ENCODE data around the gene HTR4.

Gene HTR4

DNA sequence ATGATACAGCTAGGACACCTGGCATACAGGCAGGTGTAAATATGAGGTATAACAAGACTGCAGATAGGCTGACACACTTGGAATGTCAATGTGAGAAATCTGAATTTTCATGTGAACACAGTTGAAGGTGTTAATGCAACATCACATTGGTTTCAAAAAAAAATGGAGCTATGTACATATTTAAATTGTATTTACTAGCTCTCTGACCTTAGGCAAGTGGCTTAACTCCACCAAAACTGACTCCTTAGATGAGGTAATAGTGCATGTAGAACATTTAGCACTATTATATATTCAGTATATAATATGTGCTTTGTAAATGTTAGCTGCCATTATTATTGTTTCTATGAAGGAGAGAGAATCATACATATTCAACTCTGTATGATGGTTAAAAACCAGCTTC, 48.0 kb downstream of the HTR4 start:
- DNase-seq = no peak

DNA sequence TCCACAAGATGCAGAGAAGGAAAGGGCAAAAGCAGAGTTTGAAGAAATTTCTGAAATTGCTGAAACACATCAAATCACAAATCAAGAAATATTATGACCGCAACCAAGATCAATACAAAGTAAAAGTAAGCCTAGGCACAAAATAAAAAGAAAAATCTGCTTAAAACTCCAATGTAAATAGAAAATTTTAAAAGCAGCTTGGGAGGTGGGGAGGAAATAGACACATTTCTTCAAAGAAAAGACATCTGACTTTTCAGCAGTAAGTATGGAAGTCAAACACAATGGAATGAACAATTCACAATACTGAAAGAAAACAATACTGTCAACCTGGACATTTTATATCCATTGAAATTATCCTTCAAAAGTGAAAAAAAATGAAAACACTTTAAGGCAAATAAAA, 55.1 kb downstream of the HTR4 start:
- DNase-seq = no peak

DNA sequence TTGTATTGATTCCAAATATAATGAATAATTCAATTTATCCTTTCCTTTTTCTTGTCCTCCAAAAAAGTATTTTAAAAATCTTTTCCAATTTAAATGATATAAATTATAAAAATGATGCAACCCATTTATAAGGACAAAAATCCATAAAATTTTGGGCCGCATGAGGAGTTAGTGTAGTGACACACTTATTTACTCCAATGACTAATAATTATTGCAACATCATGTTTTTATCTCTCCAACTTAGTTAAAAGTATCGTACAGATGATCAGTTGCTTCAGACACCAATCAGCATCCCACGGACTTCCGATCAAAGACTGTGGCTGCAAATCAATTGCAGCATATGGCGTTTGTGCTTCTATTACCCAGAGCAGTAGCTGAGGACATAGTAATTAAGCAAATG, 58.6 kb downstream of the HTR4 start:
- DNase-seq = no peak

DNA sequence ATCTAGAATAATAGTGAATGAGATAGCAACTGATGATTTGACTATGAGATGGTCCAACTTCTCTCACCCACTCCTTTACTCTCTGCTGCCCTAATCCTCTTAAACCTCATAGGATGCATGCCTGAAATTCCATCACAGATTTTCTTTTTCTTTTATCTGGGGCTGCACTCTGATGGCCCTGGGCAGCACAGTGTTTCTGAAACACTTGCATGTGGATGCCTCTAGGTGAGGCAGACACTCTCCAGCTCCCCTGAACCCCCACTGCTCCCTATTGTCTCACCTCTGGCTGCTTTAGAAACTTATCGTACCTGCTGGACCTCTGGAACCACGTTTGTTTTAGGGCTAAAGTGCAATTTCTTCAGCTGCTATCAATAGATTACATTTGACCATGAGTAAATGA, 67.5 kb downstream of the HTR4 start:
- DNase-seq = no peak

DNA sequence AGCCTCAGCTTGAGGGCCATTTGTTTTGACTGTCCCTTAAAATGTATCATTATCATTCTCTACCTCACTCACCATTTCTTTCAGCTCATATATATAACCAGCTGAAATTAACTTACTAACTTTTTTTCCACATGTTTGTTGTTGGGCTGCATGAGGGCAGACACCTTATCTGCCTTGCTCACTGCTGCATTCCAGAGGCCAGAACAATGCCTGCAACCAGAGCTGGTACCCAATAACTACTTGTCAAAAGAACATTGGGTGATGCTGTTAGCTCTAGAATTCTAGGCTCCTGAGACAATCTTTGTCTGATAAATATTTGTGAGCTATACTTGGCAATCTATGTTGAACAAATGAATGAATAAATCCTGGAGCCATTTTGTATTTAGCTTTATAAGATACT, 68.3 kb downstream of the HTR4 start:
- no peak for DNase-seq

DNA sequence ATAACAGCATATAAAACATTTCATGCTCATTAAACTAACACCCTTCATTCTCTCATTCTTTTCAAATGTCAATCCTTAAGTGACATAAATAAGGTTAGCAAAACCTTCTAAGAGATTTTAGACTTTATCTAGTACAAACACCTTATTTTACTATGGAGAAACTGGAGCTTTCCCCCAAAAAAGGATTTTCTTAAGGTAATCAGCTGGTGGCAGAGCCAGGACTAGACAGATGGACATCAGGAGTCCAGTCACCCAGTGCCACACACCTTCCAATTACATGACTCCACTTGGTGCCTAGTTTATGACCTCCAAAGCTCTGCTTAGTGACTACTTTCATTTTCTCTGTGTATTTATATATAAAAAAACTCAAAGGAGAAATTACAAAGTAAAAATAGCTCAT, 70.2 kb downstream of the HTR4 start:
- no peak for DNase-seq

DNA sequence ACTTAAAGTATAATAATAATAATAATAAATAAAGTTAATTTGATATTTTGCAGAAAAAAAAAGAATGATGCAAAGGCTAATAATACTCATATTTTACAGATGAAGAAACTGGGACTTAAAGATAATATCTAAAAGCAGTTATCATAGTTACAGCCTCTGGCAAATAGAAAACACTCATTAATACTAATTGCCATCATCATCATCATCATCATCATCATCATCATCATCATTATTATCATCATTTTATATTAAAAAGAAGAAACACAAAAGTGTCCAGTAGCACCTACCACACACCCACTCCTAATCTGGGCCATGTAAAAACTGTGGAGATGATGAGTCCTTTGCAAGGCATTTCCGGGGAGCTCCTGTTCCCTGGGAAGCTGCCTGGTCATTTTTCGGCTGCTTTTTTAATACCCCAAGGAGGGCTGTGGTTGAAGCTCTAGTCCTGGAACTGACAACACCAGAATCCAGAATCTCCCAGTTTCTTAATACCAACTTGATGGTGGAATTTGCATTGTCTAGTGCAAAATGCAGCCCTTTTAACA, 70.8 kb downstream of the HTR4 start:
- no peak for DNase-seq

DNA sequence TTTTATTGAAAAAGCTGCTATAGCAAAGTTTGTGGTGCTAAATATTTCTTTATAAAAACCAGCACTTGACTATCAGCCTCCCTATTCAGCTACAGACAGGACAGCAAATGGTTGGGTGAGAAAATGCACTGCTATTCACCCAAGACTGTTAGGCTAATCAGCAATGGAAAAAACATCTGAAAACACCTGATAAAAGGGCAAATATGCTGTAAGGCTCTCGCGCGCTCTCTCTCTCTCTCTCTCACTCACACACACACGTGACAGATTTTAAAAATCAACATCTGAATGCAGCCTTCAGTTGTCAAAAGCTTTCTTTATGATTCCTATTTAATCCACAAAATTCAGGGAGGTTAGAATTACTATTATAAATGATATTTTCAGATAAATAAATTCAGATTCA, 80.2 kb downstream of the HTR4 start:
- no peak for DNase-seq

DNA sequence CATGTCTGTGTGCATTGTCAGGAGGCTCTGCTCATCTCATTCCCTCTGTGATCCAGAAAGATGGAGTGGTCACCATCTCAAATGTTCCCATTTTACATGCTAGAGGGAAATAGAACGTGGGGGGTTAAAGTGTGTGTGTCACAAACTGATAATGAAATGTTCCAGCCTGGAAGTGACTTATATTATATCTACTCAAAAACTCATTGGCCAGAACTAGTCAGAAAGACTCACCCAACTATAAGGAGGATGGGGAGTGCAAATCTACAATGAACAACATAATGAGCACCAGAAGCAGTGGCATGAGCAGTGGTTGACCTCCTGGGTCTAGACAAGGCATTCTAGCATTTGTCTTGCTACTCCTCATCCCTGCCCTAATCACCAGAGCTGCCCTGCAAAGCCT, 81.0 kb downstream of the HTR4 start:
- no peak for DNase-seq

DNA sequence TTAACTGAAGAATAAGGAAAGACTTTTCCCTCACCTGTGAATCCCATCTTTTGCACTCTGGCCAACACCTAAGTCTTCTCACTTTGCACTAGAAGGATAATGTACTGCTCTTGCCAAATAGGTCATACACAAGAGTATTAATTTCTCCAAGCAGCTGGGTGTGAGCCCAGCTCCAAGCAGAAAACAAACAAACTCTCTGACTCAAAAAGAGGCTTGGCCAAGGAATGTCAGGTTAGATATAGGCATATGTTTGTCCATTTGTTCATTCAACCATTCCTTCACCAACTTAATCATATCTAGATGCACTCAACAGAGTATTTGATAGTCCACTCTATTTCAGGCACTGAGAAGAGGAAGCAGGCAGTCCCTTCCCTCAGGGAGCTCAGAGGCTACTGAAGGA, 84.4 kb downstream of the HTR4 start:
- no peak for DNase-seq

DNA sequence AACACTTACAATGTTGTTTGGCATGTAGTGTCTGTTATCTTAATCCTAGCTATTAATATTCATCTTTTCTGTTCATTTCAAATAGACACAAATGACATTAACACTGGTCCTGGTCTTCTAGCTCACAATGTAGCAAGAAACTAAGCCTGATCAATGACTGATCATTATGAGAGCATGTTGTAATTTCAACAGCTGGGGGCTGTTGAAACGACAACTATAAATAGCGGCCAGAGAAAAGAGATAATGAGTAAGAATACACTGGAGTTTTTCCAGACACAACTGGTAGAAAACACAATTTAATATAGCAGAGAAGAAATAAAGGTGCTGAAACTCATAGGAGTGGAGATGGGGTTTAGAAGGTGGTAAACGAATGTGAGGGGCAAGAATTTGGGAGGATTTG, 89.2 kb downstream of the HTR4 start:
- DNase-seq = no peak

DNA sequence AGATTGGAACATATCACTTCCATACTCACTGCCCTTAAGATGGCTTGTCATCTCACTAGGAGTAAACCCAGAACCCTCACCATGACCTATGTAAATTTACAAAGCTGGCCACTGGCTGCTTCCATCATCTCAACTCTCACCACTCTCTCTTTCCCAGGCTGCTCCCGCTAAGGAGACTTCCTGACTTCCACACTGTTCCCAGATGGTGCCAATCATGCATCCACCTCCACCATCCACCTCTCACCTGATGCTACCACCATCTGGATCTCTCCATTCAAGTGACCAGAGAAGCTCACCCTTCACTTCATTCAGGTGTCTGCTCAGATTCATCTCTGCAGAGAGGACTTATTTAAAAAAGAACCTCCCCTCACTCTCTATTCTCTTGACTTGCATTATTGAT, 91.3 kb downstream of the HTR4 start:
- no peak for DNase-seq

DNA sequence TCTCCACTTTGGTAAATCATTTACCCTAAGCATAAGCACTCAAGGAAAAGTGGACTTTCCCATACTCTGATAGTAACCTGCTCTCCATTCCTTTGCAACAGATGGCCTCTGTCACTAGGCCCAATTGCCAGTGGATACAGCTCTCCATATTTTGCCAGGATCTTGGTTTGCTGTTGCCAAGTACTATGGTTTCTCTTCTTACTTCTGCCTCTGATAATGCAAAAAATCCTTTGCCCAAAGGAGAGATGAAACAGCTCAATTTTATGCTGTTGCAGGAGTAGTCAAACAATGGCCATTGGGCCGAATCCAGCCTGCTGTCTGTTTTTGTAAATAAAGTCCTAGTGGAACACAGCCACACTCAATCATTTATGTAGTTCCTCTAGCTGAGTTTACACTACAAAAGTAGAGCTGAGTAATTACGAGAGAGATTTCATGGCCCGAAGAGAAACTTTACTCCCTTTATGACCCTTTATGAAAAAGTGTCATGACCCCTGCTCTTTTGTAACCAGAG, 92.5 kb downstream of the HTR4 start:
- no peak for DNase-seq

DNA sequence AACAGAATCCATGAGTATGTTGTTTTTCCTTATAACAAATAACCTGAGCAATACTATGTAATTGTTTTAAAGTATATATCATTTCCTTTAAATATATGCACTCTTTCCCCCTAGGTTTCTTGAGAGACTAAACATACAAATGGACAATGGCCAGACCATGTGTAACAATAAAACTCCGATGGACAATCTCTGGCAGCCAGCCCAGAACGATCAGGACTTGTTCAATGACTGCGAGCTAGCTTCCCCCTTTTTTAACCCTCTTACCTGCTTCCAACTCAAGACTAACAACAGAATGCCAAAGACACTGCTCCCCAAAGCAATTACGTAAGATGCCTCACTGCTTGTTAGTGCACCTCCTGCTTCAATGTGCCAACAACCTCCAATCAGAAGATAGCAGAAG, 94.9 kb downstream of the HTR4 start:
- DNase-seq = no peak

DNA sequence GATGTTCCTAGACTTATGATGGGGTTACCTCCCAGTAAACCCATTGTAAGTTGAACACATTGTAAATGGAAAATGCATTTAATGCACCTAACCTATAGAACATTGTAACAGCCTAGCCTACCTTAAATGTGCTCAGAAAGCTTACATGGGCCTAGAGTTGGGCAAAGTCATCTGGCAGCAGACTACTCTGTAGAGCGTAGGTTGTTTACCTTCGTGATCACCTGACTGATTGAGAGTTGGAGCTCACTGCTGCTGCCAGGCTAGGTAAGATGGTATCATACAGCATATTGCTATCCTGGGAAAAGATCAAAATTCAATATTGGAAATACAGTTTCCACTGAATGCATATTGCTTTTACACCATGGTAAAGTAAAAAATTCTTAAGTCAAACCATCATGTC, 95.4 kb downstream of the HTR4 start:
- no peak for DNase-seq

DNA sequence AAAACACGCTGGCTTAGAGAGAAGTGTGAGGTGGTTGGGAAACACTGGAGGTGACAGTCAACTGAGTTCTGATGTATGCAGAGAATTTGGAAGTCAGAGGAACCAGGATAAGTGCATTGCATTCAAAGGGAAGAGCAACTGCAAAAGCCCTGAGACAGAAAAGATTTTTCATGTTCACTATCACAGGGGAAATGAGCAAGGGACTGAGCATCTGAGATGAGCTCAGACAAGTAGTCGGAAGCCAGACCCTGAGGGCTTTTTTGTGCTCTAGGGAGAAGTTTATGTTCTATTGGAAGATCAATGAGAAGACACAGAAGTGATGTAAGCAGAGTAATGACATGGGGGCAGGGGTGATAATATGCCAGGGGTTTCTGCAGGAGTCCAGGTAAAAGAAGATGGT, 97.5 kb downstream of the HTR4 start:
- no peak for DNase-seq

DNA sequence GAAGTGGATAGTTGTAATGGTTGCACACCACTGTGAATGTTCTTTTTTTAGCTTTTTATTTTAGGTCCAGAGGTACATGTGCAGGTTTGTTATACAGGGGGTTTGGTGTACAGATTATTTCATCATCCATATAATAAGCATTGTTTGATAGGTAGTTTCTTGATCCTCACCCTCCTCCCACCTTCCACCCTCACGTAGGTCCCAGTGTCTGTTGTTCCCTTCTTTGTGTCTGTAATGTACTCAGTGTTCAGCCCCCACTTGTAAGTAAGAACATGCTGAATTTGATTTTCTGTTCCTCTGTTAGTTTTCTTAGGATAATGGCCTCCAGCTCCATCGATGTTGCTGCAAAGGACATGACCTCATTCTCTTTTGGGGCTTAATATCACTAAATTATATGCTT, 99.7 kb downstream of the HTR4 start:
- DNase-seq = no peak

DNA sequence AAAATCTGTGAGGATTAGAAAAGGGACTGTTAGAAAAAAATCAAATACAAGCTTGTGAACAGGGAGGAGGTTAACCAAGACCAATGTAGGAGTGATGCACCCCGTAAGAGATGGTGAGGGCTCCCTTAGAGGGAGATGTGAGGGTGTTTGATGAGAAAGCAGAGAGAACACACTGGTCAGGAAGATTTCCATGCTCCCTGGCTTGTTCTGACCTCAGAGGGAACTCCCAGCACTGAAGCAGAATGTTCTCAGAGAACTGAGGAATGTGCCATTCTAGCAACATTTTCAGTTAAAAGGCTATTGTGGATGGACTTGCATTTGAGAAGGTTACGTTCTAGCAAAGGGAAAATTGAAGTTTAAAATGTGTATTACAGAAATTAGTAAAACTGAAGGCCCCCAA, 110.6 kb downstream of the HTR4 start:
- no peak for DNase-seq

DNA sequence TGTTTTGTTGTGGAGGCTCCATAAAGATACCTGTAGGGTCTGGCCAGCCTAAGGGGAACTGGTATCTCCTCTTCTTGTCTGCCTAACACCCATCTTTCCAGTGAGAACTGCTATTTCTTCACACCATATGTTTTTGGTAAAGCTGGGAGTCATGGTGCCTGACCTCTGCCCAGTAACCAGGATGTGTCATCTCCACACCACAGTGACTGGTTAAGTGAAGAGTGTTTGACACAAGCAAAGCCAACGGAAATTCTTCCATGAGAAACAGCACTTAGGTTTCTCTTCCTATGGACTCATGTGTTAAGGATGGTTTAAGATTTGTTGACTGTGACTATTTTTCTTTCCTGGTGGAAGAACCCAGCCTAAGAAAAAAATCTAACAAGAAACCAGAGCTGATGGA, 111.5 kb downstream of the HTR4 start:
- no peak for DNase-seq

DNA sequence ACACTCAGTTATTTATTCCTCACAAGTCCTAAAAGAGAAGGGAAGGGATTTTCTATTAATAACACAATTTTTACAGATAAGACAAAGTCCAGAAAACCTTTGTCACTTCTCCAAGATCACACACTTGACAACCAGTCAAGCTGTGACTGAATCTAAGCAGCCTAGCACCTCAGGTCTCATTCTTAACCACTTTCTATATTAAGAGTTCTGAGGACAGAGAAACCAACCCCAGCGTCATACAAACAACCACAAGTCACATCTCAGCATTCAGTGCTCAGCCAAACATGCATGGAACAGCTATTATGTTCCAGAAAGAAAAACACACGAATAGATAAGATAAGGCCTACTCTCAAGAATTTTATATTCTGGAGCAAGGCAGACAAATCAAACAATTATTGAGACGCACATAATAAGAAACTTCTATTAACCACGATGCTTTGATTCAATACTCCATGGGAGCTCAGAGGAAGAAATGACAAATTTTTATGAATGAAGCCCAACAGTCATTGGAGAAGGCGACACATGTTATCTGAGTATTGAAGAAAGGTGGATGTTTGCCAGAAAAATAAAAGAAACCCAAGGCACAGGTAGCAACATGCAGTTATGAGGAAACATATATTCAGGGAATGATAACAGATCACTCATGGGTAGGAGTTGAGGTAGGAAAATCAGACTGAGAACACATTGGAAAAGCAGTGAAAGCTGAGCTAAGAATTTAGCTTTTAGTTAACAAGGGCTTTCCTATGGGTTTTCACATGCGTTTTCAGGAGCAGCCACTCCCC, 113.1 kb downstream of the HTR4 start:
- no peak for DNase-seq

DNA sequence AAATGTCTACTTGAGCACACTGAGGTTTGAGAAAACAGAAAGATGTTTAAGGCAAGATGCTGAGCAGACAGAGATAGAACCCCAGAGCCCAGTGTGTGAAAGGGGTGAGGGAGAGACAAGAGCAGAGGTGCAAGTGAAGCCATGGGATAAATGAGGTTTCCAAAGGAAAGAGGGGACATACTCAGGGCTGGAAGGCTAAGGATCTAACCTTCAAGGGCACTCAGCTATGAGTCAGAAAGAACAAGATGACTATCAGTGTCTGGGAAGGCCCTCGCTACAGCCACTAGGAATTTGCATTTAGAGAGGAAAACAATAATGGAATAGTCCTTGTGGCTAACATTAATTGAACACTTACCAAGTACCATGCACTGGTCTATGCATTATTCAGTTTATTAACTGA, 113.7 kb downstream of the HTR4 start:
- DNase-seq = no peak

DNA sequence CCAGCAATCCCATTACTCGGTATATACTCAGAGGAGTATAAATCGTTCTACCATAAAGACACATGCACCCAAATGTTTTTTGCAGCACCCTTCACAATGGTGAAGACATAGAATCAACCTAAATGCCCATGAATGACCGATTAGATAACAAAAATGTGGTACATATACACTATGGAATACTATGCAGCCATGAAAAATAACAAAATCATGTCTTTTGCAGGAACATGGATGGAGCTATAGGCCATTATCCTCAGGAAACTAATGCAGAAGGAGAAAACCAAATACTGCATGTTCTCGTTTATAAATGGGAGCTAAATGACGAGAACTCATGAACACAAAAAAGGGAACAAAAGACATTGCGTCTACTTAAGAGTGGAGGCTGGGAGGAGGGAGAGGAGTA, 114.5 kb downstream of the HTR4 start:
- no peak for DNase-seq

DNA sequence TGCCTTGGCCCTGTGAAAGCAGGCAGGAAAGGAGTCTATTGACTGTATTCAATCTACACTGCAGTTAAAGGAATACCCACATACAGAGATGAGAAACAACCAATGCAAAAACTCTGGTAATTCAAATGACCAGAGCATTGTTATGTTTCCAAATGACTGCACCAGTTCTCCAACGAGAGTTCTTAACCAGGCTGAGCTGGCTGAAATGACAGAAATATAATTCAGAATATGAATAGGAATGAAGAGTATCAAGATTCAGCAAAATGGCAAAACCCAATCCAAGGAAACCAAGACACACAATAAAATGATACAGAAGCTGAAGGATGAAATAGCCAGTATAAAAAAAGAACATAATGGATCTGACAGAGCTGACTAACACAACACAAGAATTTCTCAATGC, 119.1 kb downstream of the HTR4 start:
- no peak for DNase-seq

DNA sequence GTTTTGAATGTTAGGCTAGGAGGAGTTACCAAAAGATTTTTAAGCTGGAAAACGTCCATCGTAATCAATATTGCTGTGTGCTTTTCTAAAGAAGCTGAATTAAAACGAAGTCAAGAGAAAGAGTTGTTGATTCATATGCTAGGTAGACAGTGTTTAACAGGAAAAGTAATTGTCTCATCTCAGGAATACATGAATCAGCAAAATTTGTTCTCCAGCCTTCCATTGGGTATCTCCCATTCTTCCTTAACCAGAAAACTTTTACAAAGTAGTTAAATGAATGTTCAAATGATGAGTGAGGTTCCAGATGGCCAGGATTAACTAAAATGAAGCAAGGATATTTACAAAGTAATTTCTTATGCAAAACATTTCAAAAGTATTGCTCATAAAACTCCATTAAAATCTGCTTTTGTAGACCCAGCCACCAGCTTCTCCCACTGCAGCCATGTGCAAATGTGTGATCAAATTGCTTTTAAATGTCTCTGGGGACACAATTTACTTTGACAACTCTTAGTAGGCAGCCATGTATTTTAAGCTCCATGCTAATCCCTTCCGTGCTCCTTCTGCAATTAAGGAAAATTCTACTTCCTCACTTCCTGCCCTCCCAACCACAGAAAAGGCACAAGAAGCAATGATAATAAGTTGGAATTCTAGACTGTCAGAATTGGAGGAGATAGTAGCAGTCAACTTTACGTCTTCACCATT, 121.2 kb downstream of the HTR4 start:
- no peak for DNase-seq

All from NCI-H1694 (cell line).